Upper lobe of left lung (tissue), 6 donors: Measurements from ENCODE around the gene PELI2. TPM values are rescaled to one million over a fixed set of nuclear protein-coding genes. Genes with fewer than 3 reads are reported as not detected.

ENCODE experiments used
- ATAC-seq, 2 donors: fragments of 200-7000 bp; cut with Tn5 transposase; one replicate each; pipeline ENCODE4 v1.9.1; 2022; ENCODE audit warnings: mild to moderate bottlenecking in 2 of 2, moderate library complexity in 2 of 2; ENCODE audit not compliant: low FRiP score in 2 of 2
- DNase-seq, 2 donors: peaks; one replicate each; pipeline ENCODE4 v3.0.0-alpha.2; 2019 to 2020
- H3K27ac ChIP-seq, 4 donors: fragments of 200-600 bp; sonication (generic); one replicate each; pipeline ENCODE4 v1.5.1; 2016 to 2019
- H3K27me3 ChIP-seq, 4 donors: fragments of 200-600 bp; sonication (generic); one replicate each; pipeline ENCODE4 v1.5.1; 2017 to 2019
- H3K36me3 ChIP-seq, 4 donors: fragments of 200-600 bp; sonication (generic); one replicate each; pipeline ENCODE4 v1.5.1; 2016 to 2019
- H3K4me1 ChIP-seq, 4 donors: fragments of 200-600 bp; sonication (generic); one replicate each; pipeline ENCODE4 v1.5.1; 2018 to 2019
- H3K4me3 ChIP-seq, 4 donors: fragments of 200-600 bp; sonication (generic); one replicate each; pipeline ENCODE4 v1.5.1; 2017 to 2019; ENCODE audit warnings: mild to moderate bottlenecking in 2 of 4, moderate library complexity in 1 of 4
- H3K9me3 ChIP-seq, 4 donors: fragments of 200-600 bp; sonication (generic); one replicate each; pipeline ENCODE4 v1.5.1; 2018 to 2019
- EP300 ChIP-seq, 4 donors: sonication (generic); formaldehyde crosslinking; IDR thresholded peaks; one replicate each; pipeline ENCODE4 v1.5.1; 2017; ENCODE audit warnings: antibody characterized with exemption in 4 of 4, control low read depth in 2 of 4
- POLR2A ChIP-seq, 4 donors: fragments of 450-650 bp; IDR thresholded peaks; one replicate each; pipeline ENCODE4 v1.5.1; 2016 to 2017; ENCODE audit warnings: antibody characterized with exemption in 4 of 4, mild to moderate bottlenecking in 2 of 4
- POLR2AphosphoS5 ChIP-seq, 2 donors: sonication (generic); formaldehyde crosslinking; IDR thresholded peaks; one replicate each; pipeline ENCODE4 v1.5.1; 2017; ENCODE audit warnings: antibody characterized with exemption in 2 of 2
- WGBS, 2 donors: methylation state at CpG; one replicate each; pipeline ENCODE4 v1.1.5; 2017 to 2018; 5-methylcytosine and 5-hydroxymethylcytosine counted together
- total RNA-seq, 6 donors: library from RNA; depleted of rRNA in 4 of 6; stranded (reverse); fragments of >200 nt in 4 of 6; gene quantifications; one replicate each; pipeline versions ENCODE4 v1.1.0 to v1.2.1, GENCODE V29; 2016 to 2021
- TF ChIP-seq, protein P1 (sequence below), 6 experiments: fragments of 450-650 bp in 4 of 6; fragments of 200-600 bp in 2 of 6; sonication (generic) in 2 of 6; IDR thresholded peaks; one replicate each; pipeline ENCODE4 v1.5.1; 2016 to 2019; ENCODE audit warnings: antibody characterized with exemption in 6 of 6
- donor health status: DM: no; HTN: no; CAD: no; lungs with moderate emphysema.
- donor health status: DM: no; HTN: yes; CAD: no; lungs with severe emphysema.

Gene PELI2
- total RNA-seq, 6 donors from 2014 or later: 9.0 to 21.6 (median 17.9) TPM

- H3K36me3 ChIP-seq: no peaks in the 10 kb centered on the region
- DNase-seq: no peak
- H3K4me3 ChIP-seq: no peak overlapping the region
- H3K9me3 ChIP-seq: no peaks in the 10 kb centered on the region
- no peaks in the 10 kb centered on the region for H3K27me3 ChIP-seq
- TF ChIP-seq EP300 (IDR thresholded peaks at IDR 0.05): no peak
- TF ChIP-seq POLR2AphosphoS5 (IDR thresholded peaks at IDR 0.05): no peak
- TF ChIP-seq, protein P1, sequence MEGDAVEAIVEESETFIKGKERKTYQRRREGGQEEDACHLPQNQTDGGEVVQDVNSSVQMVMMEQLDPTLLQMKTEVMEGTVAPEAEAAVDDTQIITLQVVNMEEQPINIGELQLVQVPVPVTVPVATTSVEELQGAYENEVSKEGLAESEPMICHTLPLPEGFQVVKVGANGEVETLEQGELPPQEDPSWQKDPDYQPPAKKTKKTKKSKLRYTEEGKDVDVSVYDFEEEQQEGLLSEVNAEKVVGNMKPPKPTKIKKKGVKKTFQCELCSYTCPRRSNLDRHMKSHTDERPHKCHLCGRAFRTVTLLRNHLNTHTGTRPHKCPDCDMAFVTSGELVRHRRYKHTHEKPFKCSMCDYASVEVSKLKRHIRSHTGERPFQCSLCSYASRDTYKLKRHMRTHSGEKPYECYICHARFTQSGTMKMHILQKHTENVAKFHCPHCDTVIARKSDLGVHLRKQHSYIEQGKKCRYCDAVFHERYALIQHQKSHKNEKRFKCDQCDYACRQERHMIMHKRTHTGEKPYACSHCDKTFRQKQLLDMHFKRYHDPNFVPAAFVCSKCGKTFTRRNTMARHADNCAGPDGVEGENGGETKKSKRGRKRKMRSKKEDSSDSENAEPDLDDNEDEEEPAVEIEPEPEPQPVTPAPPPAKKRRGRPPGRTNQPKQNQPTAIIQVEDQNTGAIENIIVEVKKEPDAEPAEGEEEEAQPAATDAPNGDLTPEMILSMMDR (IDR thresholded peaks at IDR 0.05): no peak
- TF ChIP-seq POLR2A (IDR thresholded peaks at IDR 0.05): no peak
- no peak for ATAC-seq
- no peak overlapping the region for H3K27ac ChIP-seq
- H3K4me1 ChIP-seq: peaks cover 0 to 5% (median 1%) of the 10 kb centered on the region in 4 donors
These were observed 67.8 kb downstream of the PELI2 start for GRCh38 chr14:56185992-56186391.

- H3K36me3 ChIP-seq: no peaks in the 10 kb centered on the region
- H3K9me3 ChIP-seq: no peaks in the 10 kb centered on the region
- H3K27ac ChIP-seq: no peak overlapping the region
- no peaks in the 10 kb centered on the region for H3K4me1 ChIP-seq
- WGBS, 2 donors: 87 to 92% methylated on average over 10 to 11 of the region's 11 CpGs
- TF ChIP-seq POLR2AphosphoS5 (IDR thresholded peaks at IDR 0.05): no peak
- TF ChIP-seq, protein P1 (IDR thresholded peaks at IDR 0.05): no peak
- TF ChIP-seq EP300 (IDR thresholded peaks at IDR 0.05): no peak
- no peak for TF ChIP-seq POLR2A (IDR thresholded peaks at IDR 0.05)
- no peaks in the 10 kb centered on the region for H3K27me3 ChIP-seq
- no peak for ATAC-seq
- no peak overlapping the region for H3K4me3 ChIP-seq
- no peak for DNase-seq
These were observed 69.5 kb downstream of the PELI2 start for GRCh38 chr14:56187736-56188135.

- Histone ChIP-seq H3K4me3 (no peak overlapping the region), H3K9me3 (no peaks in the 10 kb centered on the region), H3K4me1 (no peaks in the 10 kb centered on the region), H3K27ac (no peak overlapping the region), H3K27me3 (no peaks in the 10 kb centered on the region), H3K36me3 (no peaks in the 10 kb centered on the region)
- no peak for DNase-seq
- WGBS, 2 donors: 56 to 78% methylated on average over 4 of the region's 4 CpGs
- TF ChIP-seq POLR2A (IDR thresholded peaks at IDR 0.05) (no peak), POLR2AphosphoS5 (IDR thresholded peaks at IDR 0.05) (no peak), EP300 (IDR thresholded peaks at IDR 0.05) (no peak)
- TF ChIP-seq, protein P1 (IDR thresholded peaks at IDR 0.05): no peak
- ATAC-seq: no peak
These were observed 71.1 kb downstream of the PELI2 start for GRCh38 chr14:56189307-56189706.

GRCh38 chr14:56193347-56193746 lies 75.1 kb downstream of the PELI2 start:
- no peak overlapping the region for H3K4me3 ChIP-seq
- H3K27me3 ChIP-seq: no peaks in the 10 kb centered on the region
- 90 to 92% methylated on average over 1 of the region's 1 CpG for WGBS, 2 donors
- no peak for DNase-seq
- H3K9me3 ChIP-seq: no peaks in the 10 kb centered on the region
- no peaks in the 10 kb centered on the region for H3K36me3 ChIP-seq
- H3K4me1 ChIP-seq: peaks cover 4 to 11% (median 8%) of the 10 kb centered on the region in 4 donors
- TF ChIP-seq POLR2A (IDR thresholded peaks at IDR 0.05) (no peak), EP300 (IDR thresholded peaks at IDR 0.05) (no peak), POLR2AphosphoS5 (IDR thresholded peaks at IDR 0.05) (no peak)
- TF ChIP-seq, protein P1 (IDR thresholded peaks at IDR 0.05): no peak
- ATAC-seq: no peak
- H3K27ac ChIP-seq: no peak overlapping the region

DNA sequence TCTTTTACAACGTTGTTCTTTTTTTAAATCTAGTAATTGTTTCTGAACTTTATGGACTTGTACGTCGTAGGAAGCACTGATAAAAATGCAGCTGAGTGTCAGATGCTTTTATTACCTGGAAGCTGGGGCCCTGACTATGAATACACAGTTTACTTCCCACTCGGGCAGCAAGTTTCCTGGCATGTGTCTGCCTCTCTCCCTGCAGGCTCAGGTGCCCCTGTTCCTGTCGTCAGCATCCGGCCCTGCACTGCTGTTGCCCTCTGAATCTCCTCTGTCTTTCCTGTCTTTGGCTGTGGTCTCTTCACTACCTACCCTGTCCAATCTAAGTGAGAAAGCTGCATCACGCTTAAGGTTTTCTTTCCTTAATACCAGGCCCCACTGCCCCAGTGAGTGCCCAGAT lies 75.8 kb downstream of the PELI2 start:
- Histone ChIP-seq H3K4me3 (no peak overlapping the region), H3K9me3 (no peaks in the 10 kb centered on the region), H3K27ac (no peak overlapping the region), H3K4me1 (peaks cover 4 to 11% (median 8%) of the 10 kb centered on the region in 4 donors), H3K27me3 (no peaks in the 10 kb centered on the region), H3K36me3 (no peaks in the 10 kb centered on the region)
- DNase-seq: no peak
- TF ChIP-seq POLR2A (IDR thresholded peaks at IDR 0.05): no peak
- no peak for TF ChIP-seq EP300 (IDR thresholded peaks at IDR 0.05)
- TF ChIP-seq, protein P1 (IDR thresholded peaks at IDR 0.05): no peak
- no peak for TF ChIP-seq POLR2AphosphoS5 (IDR thresholded peaks at IDR 0.05)
- no peak for ATAC-seq
- 55 to 69% methylated on average over 7 of the region's 7 CpGs for WGBS, 2 donors
